DMS53 treated with DMSO at 0.1 percent for 48 hours (cell line): ENCODE data around the gene FGD4.

ENCODE experiments used
- DNase-seq: peaks from one replicate; lab custom pipeline; 2025; ENCODE audit not compliant: unreplicated experiment; lab: John Stamatoyannopoulos, UW

The FGD4 gene

DNA sequence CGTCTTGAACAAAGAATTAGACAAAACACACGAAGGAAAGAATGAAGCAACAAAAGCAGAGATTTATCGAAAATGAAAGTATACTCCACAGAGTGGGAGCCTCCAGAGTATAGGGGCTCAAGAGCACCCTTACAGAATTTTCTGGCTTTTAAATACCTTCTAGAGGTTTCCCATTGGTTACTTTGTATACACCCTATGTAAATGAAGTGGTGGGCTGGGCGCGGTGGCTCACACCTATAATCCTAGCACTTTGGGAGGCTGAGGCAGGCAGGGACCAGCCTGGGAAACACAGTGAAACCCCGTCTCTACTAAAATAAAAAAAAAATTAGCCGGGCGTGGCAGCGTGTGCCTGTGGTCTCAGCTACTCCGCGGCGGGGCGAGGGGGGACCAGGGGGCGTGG is 266.7 kb downstream of the FGD4 start:
- no peak for DNase-seq

DNA sequence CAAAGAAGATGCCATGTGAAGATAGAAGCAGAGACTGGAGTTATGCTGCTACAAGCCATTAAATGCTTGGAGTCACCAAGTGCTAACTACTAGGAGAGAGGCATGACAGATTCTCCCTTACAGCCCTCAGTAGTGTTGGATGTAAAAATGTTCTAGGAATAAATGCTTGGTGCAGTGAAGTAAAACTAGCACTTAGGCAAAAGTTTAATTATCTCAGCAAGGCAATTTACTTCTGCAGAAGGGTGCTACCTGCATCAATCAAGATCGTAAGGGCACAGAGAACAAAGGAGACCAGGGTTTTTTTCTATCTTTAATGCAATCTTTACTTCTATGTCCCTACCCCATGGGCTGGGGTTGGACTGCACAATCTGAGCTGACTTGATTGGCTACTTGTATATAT is 270.2 kb downstream of the FGD4 start:
- no peak for DNase-seq

GRCh38 chr12:32671930-32672780 is 272.8 kb downstream of the FGD4 start:
- DNase-seq, result peak; percentile 93

- peak; percentile 100 for DNase-seq
Observed at GRCh38 chr12:32679091-32679919, 279.9 kb downstream of the FGD4 start, which contains the start of gene DNM1L. Gene DNM1L (plus strand): TSS chr12:32679301. CDS start chr12:32679364, 63 bp downstream.

DNA sequence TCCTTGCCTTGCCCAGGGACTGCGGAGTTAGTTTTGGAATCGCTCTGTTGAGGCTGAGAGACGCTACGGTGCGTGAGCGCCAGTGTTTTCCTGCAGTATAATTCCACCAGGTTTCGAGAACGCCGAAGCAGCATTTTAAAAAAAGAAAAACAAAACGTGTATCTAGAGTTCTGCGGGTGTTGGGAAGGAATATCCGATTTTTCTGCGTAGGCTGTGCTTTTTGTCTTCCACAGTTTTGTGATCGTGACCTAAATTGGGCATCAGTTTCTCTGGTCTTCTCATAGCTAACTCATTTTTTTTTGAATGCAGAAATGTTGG is 280.5 kb downstream of the FGD4 start:
- DNase-seq, result no peak

GRCh38 chr12:32680787-32681186 is 281.4 kb downstream of the FGD4 start:
- DNase-seq, result no peak

GRCh38 chr12:32681272-32681671 is 281.9 kb downstream of the FGD4 start:
- no peak for DNase-seq

- DNase-seq, result no peak
Observed at GRCh38 chr12:32686340-32686739, 287.0 kb downstream of the FGD4 start.

GRCh38 chr12:32688786-32689185 is 289.4 kb downstream of the FGD4 start:
- no peak for DNase-seq

- DNase-seq, result no peak
Observed at GRCh38 chr12:32690927-32691326, 291.6 kb downstream of the FGD4 start.

- no peak for DNase-seq
Observed at GRCh38 chr12:32692358-32692757, 293.0 kb downstream of the FGD4 start.

DNA sequence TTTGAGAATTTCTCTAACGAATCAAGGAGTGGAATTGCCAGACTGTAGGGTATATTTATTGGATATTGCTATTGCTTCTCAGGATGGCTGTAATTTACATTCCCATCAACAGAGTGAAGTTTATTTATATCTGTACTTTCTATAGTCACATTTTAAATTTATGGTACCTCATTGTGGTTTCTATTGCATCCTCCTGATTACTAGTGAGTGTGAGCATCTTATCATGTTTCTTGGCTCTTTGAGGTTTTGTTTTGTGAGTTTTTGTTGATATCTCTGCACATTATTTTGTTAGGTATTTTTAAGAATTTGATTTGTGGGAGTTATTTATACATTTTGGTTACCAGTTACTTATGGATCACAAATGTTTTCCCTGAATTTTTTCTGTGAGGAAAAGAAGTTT is 293.7 kb downstream of the FGD4 start:
- no peak for DNase-seq
